NCI-H146 (cell line): ENCODE measurements around the gene SNORC.
"Not testable (repeated sequence)": the region's sequence is repeated elsewhere in the genome, so short reads cannot be mapped to it uniquely, and the experiment has no call there.

Experiments used
- DNase-seq: peaks from one replicate; lab custom pipeline; 2025; lab: John Stamatoyannopoulos, UW

The SNORC gene

DNA sequence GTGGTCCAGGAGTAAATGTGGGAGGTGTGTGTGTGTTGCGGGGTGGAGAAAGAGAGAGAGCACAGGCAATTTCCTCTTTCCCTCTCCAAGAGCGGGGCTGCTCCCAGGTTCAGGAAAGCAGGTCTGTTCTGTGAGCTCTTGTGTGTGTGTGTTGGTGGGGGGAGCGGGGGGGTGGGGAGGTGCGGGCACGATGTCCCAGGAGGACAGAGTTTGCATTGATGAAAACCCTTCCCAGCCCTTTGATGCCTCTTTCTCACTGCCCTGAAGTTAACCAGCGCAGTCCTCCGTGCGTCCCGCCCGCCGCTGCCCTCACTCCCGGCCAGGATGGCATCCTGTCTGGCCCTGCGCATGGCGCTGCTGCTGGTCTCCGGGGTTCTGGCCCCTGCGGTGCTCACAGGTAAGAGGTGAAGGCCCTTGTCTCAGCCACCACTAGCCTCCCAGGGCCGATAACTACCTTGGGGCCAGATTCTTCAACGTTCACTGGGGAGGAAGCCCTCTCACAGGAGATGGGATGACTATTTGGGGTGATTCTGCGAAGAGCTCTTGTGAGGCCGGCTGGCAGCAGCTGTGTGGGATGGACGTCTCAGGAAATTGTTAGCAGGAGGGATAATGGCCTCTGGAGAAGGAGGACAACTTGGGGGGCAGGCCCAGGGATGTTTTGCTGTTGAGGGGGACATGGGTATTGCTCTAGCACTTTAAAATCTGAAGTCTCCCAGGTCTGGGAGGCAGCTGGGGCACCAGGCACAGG lies at the start of gene SNORC:
Gene SNORC (plus strand): TSS at position 247 of the 748 bp plus-strand sequence. CDS start 78 bp downstream, at position 325.
- DNase-seq, result no peak

DNA sequence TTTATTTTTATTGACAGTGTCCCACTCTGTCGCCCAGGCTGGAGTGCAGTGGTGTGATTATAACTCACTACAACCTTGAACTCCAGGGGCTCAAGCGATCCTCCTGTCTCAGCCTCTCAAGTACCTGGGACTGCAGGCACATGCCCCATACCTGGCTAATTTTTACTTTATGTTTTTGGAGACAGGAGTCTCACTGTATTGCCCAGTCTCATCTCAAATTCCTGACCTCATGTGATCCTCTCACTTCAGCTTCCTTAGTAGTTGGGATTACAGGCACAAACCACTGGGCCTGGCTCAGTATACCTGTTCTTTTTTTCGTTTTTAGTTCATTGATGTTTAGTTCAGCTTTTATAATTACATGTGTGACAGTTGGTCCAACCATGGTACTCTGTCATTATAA lies 40.1 kb upstream of the SNORC start:
- DNase-seq, result no peak

- DNase-seq, result no peak
These were observed 38.6 kb upstream of the SNORC start for GRCh38 chr2:232831496-232831895.

DNA sequence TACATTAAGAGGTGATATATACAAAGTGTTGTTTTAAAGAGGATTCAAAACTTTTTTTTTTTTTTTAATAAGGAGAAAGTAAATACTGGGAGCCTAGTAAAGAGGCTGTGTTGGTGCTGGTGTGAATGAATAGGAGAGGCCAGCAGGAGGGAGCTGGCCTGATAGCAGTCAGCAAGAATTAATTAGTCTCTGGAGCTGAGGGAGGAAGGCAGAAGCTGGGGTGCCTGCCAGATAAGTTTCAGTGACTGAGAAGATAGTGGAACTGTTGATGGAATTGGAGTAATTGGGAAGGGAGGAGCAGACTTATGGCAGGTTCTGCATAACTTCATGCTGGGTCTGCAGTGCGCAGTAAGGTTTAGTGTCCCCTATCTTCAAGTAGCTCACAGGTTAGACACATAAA lies 36.2 kb upstream of the SNORC start:
- no peak for DNase-seq

DNA sequence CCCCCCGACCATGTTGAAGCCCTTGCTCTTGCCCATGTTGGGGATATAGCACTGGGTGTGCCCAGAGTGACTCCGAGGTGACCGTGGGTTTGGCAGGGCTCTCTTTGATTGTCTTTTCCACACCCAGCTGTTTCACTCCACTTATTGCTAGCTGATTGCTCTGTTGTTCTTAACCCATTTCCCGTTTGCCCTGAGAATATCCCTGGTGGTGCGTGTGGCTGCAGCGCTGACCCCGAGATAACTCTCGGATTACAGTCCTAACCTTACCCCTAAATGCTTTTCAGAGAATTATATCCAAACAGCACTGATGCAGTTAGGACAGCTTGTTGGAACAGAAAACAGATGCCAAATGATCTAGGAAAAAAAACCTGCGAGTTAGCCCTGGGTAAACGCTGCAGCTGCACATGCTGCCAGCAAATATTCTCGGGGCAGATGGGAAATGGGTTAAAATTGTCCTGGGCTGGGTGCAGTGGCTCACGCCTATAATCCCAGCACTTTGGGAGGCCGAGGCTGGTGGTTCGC lies 34.3 kb upstream of the SNORC start:
- DNase-seq, result no peak

DNA sequence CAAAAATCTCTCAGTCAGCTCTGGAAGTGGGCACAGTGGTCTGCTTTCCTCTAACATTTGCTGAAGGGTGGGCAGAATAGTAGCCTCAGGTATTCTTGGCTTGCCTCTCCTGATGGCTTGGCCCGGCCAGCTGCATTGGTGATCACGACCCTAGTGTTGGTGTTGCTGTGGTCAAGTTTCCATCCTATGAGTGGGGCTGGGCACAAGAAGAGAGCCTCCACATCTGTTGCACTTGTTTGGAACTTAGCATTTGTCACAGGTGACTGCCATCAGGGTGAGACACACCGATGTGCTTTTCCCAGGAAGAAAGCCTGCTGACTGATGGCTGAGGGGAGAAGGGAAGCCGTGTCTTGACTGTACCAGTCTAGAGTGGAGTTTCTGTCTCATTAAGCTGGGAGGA lies 33.1 kb upstream of the SNORC start:
- DNase-seq, result no peak

DNA sequence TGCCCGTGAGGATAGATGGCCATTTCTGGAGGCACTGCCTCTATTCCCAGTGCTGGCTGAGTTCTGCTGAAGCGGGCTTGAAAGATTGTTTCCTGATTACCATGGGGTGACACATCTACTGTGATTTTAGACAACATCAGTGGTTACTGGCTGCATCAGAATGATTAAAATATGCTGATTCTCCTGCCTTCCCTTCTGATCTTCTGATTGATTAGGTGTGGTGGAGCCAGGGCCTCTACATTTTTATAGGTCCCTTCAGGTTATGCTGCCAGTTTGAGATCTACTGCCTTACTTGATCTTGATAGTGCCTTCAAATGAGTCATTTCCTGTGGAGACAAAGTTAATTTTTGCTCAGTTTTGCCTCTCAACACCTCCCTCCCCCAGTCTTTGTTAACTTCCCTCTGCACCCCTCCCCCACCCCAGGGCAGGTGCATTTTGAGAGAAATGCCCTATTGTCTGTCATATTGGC lies 31.6 kb upstream of the SNORC start:
- peak; percentile 3 for DNase-seq

DNA sequence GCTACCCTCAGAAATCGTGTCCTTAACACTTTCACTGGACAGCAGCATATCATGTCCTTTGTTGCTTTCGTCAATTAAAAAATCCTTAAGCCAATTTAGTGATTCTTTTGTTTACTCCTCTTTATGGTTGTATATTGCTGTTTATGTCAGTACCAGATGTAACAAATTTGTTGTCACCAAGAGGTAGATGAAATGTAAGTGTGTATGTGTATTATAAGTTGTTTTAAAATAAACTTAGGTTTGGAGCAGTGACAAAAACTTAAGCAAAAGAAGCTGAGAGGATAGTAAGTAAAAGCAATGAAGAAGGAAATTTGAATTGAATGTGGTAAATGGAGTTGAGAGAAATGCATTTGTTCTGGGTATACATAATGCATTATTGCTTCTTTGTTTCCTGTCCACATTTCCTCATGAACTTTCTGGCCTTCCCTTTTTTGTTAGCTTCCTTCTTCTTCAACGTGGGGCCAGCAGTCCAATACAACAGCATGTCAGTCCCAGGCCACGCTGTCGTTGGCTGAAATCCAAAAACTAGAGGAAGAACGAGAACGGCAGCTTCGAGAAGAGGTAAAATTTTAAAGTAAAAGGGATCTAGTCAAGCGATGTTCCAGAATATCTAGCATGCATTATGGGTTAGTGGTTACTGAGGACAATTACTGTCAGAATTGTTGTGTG lies 30.5 kb upstream of the SNORC start:
- no peak for DNase-seq

- DNase-seq, result no peak
These were observed 27.4 kb upstream of the SNORC start for GRCh38 chr2:232842689-232843088.

DNA sequence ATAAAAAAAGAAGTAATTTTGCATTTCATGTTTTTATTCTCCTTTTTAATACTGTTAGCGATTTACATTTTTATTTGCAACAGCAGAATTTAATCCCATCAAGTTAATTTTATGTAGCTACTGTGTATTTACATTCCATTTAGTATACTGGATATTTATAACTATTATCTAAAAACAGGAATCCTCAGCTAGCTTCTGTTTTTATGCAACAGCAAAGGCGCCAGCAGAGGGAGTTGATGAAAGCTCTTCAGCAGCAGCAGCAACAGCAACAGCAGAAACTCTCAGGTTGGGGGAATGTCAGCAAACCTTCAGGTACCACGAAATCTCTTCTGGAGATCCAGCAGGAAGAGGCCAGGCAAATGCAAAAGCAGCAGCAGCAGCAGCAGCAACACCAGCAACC lies 26.2 kb upstream of the SNORC start:
- DNase-seq, result no peak

- DNase-seq, result no peak
These were observed 24.0 kb upstream of the SNORC start for GRCh38 chr2:232846055-232846454.

DNA sequence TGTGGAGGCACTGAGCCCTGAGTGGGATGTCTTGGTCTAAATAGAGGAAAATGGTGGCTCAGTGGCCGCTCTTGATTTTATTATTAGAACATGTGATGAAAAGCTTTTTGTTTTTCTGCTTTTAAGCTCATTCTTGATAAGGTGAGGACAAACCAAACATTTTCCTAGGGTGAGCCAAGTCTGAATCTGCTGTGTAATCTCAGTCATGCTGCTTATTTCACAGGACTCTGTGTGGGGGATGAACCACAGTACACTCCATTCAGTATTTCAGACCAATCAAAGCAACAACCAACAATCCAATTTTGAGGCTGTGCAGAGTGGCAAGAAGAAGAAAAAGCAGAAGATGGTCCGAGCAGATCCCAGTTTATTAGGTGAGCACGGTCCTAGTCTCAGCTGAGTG lies 20.0 kb upstream of the SNORC start:
- no peak for DNase-seq

- not testable (repeated sequence) for DNase-seq
These were observed 18.0 kb upstream of the SNORC start for GRCh38 chr2:232852081-232852480.

DNA sequence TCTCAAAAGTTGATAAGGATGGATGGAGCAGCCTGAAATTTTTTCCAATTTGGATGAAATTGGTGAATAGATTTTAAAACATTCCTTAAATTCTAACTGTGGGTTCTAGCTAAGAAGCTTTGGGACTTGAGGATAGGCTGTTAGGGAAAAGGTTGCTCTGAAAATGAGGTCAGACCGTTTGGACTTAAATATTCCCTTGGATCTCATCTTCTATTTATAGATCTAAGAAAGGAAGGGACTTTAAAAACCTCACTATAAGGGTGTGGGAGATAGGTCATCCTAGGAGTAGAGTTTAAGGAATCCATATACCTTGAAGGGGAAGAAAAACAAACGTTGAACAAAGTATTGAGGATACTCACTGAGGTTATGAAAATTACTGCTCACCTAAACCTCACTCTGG lies 17.4 kb upstream of the SNORC start:
- DNase-seq, result no peak

DNA sequence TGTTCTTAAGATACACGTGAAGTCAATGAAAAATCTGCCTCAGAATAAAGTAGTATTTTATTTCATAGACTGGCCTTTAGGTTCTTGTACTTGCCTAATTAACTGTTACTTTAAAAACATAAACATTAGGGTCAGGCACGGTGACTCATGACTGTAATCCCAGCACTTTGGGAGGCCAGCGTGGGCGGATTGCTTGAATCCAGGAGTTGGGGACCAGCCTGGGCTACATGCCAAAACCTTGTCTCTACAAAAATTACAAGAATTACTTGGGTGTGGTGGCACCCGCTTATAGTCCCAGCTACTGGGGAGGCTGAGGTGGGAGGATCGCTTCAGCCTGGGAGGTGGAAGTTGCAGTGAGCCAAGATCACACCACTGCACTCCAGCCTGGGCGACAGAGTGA lies 16.0 kb upstream of the SNORC start:
- DNase-seq, result no peak

DNA sequence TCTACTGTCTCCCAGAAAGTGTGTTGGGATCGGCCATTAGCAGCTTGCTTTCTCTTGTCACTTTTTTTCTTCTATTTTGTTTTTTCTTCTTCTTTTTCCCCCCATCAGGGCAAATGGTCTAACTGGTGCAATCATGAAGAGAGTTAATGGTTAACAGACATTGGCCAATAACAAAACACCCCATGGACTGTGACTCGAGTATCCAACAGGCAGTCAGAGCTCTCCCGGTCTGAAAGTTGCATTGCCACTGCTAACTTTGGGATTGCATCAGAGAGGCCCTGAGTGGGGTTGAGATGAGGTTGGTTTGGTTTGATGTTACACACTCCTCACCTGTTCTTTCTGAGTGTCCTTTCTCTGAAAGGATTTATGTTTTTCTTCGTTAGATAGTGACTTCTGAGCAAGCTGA lies 12.9 kb upstream of the SNORC start:
- no peak for DNase-seq

DNA sequence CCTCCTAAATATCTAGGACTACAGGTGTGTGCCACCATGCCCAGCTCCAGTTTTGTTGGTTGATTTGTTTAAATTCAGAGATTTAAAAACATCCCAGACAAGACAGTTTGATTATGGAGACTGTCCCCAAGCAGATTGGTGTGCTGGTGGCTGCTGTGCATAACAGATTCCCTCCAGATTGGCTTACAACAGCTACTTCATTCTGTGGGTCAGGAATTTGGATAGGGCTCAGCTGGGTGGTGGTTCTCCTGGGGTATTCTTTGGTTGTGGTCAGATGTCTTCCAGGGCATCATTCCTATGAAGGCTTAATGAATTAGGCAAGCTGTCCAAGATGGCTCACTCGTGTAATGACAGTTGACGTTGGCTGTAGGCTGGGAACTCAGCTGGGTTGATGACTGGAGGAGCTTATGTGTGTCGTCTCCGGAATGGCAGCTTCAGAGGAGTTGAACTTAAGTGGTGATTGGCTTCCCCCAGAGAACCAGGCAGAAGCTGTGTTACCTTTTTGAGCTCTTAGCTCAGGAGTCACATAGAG lies 10.6 kb upstream of the SNORC start:
- no peak for DNase-seq

DNA sequence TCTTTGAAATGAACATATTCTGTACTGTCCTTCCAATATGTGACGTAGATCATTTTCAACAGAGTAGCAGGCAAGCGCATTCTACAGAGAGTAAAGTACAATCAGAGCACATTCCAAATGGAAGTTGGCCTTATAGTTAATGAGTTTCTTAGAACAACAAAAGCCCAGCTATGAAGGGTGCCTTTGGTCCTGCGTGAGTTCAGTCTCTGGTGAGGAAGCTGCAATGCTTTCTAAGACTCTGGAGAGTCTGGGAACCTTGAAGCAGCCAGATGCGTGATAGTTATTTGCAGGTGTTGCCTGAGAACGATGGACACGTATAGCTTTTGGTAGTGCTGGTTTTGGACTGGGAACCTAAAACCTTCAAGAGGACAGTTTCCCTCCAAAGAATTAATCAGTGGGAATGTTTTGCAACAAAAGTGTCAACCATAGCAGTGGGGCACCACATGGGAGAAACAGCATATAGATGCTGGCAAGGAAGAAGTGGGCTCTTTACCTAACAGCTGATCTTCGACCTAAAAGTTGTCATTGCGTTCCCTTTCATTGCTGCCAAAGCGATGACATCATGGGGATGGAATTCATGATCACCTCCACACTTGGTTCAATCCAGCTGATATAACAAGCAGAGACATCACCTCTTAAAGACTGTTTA lies 9.3 kb upstream of the SNORC start:
- no peak for DNase-seq

GRCh38 chr2:232861353-232861752 lies 8.7 kb upstream of the SNORC start:
- DNase-seq, result no peak

- no peak for DNase-seq
These were observed 6.1 kb upstream of the SNORC start for GRCh38 chr2:232863996-232864395.

DNA sequence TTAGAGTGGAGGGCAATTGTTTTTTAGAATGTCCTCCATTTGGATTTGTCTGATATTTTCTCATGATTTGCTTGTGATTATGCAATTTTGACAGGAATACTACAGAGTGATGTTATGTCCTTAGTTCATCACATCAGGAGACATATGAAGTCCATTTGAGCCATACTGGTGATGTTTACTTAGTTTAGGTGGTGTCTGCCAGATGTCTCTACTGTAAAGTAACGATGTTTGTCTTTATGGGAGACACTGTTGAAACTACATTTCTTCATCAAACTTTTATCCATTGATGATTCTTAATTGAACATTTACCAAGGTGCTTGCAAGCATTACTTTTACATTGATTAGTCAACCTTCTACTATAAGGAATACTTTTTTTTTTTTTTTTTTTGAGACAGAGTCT lies 4.9 kb upstream of the SNORC start:
- no peak for DNase-seq

GRCh38 chr2:232866104-232866503 lies 4.0 kb upstream of the SNORC start:
- DNase-seq, result no peak
